ENCODE data around the gene IMPDH1. TPM values are rescaled to one million over a fixed set of nuclear protein-coding genes. Genes with fewer than 3 reads are reported as not detected.

The IMPDH1 gene
- total RNA-seq, 6 donors from 2014 or later, result 47.2 to 107 (median 81.5) TPM

GRCh38 chr7:128380483-128381106, 29.2 kb downstream of the IMPDH1 start:
- 86 to 100% methylated on average over 1 to 3 of the region's 3 CpGs for WGBS, 2 donors
- ATAC-seq (ENCODE audit: low FRiP score in 2 of 2), result peak in 1 of 2 donors; percentile 28
- TF ChIP-seq POLR2AphosphoS5 (IDR thresholded peaks at IDR 0.05), result no peak
- TF ChIP-seq CTCF (IDR thresholded peaks at IDR 0.05), result no peak
- no peak for TF ChIP-seq POLR2A (IDR thresholded peaks at IDR 0.05)
- TF ChIP-seq EP300 (IDR thresholded peaks at IDR 0.05), result no peak

GRCh38 chr7:128379900-128380479, 29.8 kb downstream of the IMPDH1 start:
- 90 to 91% methylated on average over 5 to 6 of the region's 6 CpGs for WGBS, 2 donors
- DNase-seq (no peak), ATAC-seq (ENCODE audit: low FRiP score in 2 of 2) (no peak)
- H3K4me3 ChIP-seq, result no peak overlapping the region
- no peak for TF ChIP-seq POLR2A (IDR thresholded peaks at IDR 0.05)
- TF ChIP-seq POLR2AphosphoS5 (IDR thresholded peaks at IDR 0.05), result no peak
- no peak for TF ChIP-seq EP300 (IDR thresholded peaks at IDR 0.05)
- no peak for TF ChIP-seq CTCF (IDR thresholded peaks at IDR 0.05)
- H3K27me3 ChIP-seq, result no peaks in the 10 kb centered on the region
- H3K27ac ChIP-seq, result no peak overlapping the region
- H3K9me3 ChIP-seq, result no peaks in the 10 kb centered on the region
- peaks cover 0 to 9% (median 0%) of the 10 kb centered on the region in 4 donors for H3K4me1 ChIP-seq
- no peaks in the 10 kb centered on the region for H3K36me3 ChIP-seq

More at GRCh38 chr7:128380483-128381106, 29.2 kb downstream of the IMPDH1 start:
- Histone ChIP-seq H3K4me1 (peaks cover 0 to 9% (median 0%) of the 10 kb centered on the region in 4 donors), H3K27ac (no peak overlapping the region), H3K36me3 (no peaks in the 10 kb centered on the region), H3K4me3 (no peak overlapping the region), H3K27me3 (no peaks in the 10 kb centered on the region), H3K9me3 (no peaks in the 10 kb centered on the region)
- DNase-seq, result no peak

- WGBS, 2 donors, result 35 to 58% methylated on average over 2 of the region's 2 CpGs
- DNase-seq (no peak), ATAC-seq (ENCODE audit: low FRiP score in 2 of 2) (no peak)
- Histone ChIP-seq H3K27me3 (no peaks in the 10 kb centered on the region), H3K36me3 (no peaks in the 10 kb centered on the region), H3K4me3 (no peak overlapping the region), H3K27ac (no peak overlapping the region), H3K9me3 (no peaks in the 10 kb centered on the region), H3K4me1 (peaks cover 0 to 9% (median 0%) of the 10 kb centered on the region in 4 donors)
- TF ChIP-seq CTCF (IDR thresholded peaks at IDR 0.05), result no peak
These were observed 31.1 kb downstream of the IMPDH1 start for GRCh38 chr7:128378637-128379036.

- DNase-seq (no peak), ATAC-seq (ENCODE audit: low FRiP score in 2 of 2) (no peak)
- no peaks in the 10 kb centered on the region for H3K27me3 ChIP-seq
- no peak overlapping the region for H3K27ac ChIP-seq
- no peak for TF ChIP-seq EP300 (IDR thresholded peaks at IDR 0.05)
- WGBS, 2 donors, result 96 to 98% methylated on average over 3 of the region's 3 CpGs
- H3K4me1 ChIP-seq, result peaks cover 0 to 3% (median 0%) of the 10 kb centered on the region in 4 donors
- no peaks in the 10 kb centered on the region for H3K36me3 ChIP-seq
- H3K9me3 ChIP-seq, result no peaks in the 10 kb centered on the region
- H3K4me3 ChIP-seq, result no peak overlapping the region
These were observed 33.7 kb downstream of the IMPDH1 start for GRCh38 chr7:128376077-128376476.

- no peaks in the 10 kb centered on the region for H3K9me3 ChIP-seq
- no peaks in the 10 kb centered on the region for H3K36me3 ChIP-seq
- no peaks in the 10 kb centered on the region for H3K27me3 ChIP-seq
- ATAC-seq (ENCODE audit: low FRiP score in 2 of 2), result no peak
- WGBS, 2 donors, result 67 to 72% methylated on average over 1 of the region's 1 CpG
- no peak overlapping the region for H3K27ac ChIP-seq
- H3K4me1 ChIP-seq, result no peaks in the 10 kb centered on the region
- no peak for DNase-seq
- TF ChIP-seq EP300 (IDR thresholded peaks at IDR 0.05) (no peak), CTCF (IDR thresholded peaks at IDR 0.05) (no peak), POLR2AphosphoS5 (IDR thresholded peaks at IDR 0.05) (no peak), POLR2A (IDR thresholded peaks at IDR 0.05) (no peak)
- H3K4me3 ChIP-seq, result no peak overlapping the region
These were observed 35.7 kb downstream of the IMPDH1 start for GRCh38 chr7:128374041-128374440.

Measured in upper lobe of left lung (tissue), 6 donors.